Measurements from ENCODE around the gene RAB40AL.
"Not testable (repeated sequence)": the region's sequence is repeated elsewhere in the genome, so short reads cannot be mapped to it uniquely, and the experiment has no call there.

RAB40AL gene

GRCh38 chrX:102936972-102937371, at the start of gene RAB40AL:
Gene RAB40AL, plus strand, starts transcription at chrX:102937272. Its CDS starts 47 bp downstream, at chrX:102937319.
- not testable (repeated sequence) for DNase-seq (ENCODE audit: low read depth)

- DNase-seq (ENCODE audit: low read depth) = no peak
Observed at GRCh38 chrX:102887687-102888086, 49.4 kb upstream of the RAB40AL start.

GRCh38 chrX:102892103-102892502, 45.0 kb upstream of the RAB40AL start:
- DNase-seq (ENCODE audit: low read depth) = no peak

GRCh38 chrX:102899940-102900916, 36.8 kb upstream of the RAB40AL start:
- DNase-seq (ENCODE audit: low read depth) = peak; percentile 32

GRCh38 chrX:102902355-102902754, 34.7 kb upstream of the RAB40AL start:
- DNase-seq (ENCODE audit: low read depth) = no peak

- DNase-seq (ENCODE audit: low read depth) = no peak
Observed at GRCh38 chrX:102930990-102931756, 5.9 kb upstream of the RAB40AL start.

- DNase-seq (ENCODE audit: low read depth) = no peak
Observed at GRCh38 chrX:102934624-102935023, 2.4 kb upstream of the RAB40AL start.

- DNase-seq (ENCODE audit: low read depth) = peak; percentile 14
Observed at GRCh38 chrX:102950908-102951866, 14.1 kb downstream of the RAB40AL start.

GRCh38 chrX:102957751-102958150, 20.7 kb downstream of the RAB40AL start:
- DNase-seq (ENCODE audit: low read depth) = no peak

GRCh38 chrX:102958794-102959193, 21.7 kb downstream of the RAB40AL start:
- no peak for DNase-seq (ENCODE audit: low read depth)

GRCh38 chrX:102959471-102959870, 22.4 kb downstream of the RAB40AL start:
- DNase-seq (ENCODE audit: low read depth) = no peak

- no peak for DNase-seq (ENCODE audit: low read depth)
Observed at GRCh38 chrX:102963955-102964354, 26.9 kb downstream of the RAB40AL start.

- DNase-seq (ENCODE audit: low read depth) = no peak
Observed at GRCh38 chrX:102964940-102965339, 27.9 kb downstream of the RAB40AL start.

- DNase-seq (ENCODE audit: low read depth) = no peak
Observed at GRCh38 chrX:102966701-102967100, 29.6 kb downstream of the RAB40AL start.

GRCh38 chrX:102968216-102968615, 31.1 kb downstream of the RAB40AL start:
- DNase-seq (ENCODE audit: low read depth) = no peak

- not testable (repeated sequence) for DNase-seq (ENCODE audit: low read depth)
Observed at GRCh38 chrX:102971536-102971935, 34.5 kb downstream of the RAB40AL start.

GRCh38 chrX:102975016-102975415, 37.9 kb downstream of the RAB40AL start:
- no peak for DNase-seq (ENCODE audit: low read depth)

- no peak for DNase-seq (ENCODE audit: low read depth)
Observed at GRCh38 chrX:102976286-102976685, 39.2 kb downstream of the RAB40AL start.

- no peak for DNase-seq (ENCODE audit: low read depth)
Observed at GRCh38 chrX:102976793-102977495, 39.9 kb downstream of the RAB40AL start.

GRCh38 chrX:102978594-102978993, 41.5 kb downstream of the RAB40AL start:
- no peak for DNase-seq (ENCODE audit: low read depth)

GRCh38 chrX:102979536-102979935, 42.5 kb downstream of the RAB40AL start:
- no peak for DNase-seq (ENCODE audit: low read depth)

Measured in stimulated activated CD8-positive, alpha-beta memory T cell treated with anti-CD3 and anti-CD28 coated beads, Interleukin-12 subunit alpha, Interleukin-12 subunit beta, amount 100 ng/mL, for 1 hour (primary cell).